DOHH2 (cell line): ENCODE data around the gene GPR157.
A peak's percentile ranks its signal among the peaks of the same experiment; 100 is the strongest.

ENCODE experiments used
- H3F3A ChIP-seq: fragments of 200-600 bp; sonication (generic), shearing (Covaris generic); 2 replicates; pipeline ENCODE4 v1.6.0; 2016; ENCODE audit warnings: antibody characterized with exemption, mild to moderate bottlenecking; ENCODE audit not compliant: control insufficient read depth, insufficient read depth
- H3K27ac ChIP-seq: fragments of 200-600 bp; sonication (generic); 2 replicates; pipeline ENCODE4 v1.5.1; 2014; ENCODE audit warnings: low read depth, mild to moderate bottlenecking, low read length, moderate library complexity
- H3K27me3 ChIP-seq: fragments of 200-600 bp; sonication (generic); 2 replicates; pipeline ENCODE4 v1.6.1; 2014; ENCODE audit warnings: mild to moderate bottlenecking, low read length, mixed read lengths; ENCODE audit not compliant: control insufficient read depth
- H3K36me3 ChIP-seq: fragments of 200-600 bp; sonication (generic); 2 replicates; pipeline ENCODE4 v1.6.1; 2014; ENCODE audit warnings: mild to moderate bottlenecking, low read length, moderate library complexity, mixed read lengths; ENCODE audit not compliant: control insufficient read depth
- H3K4me1 ChIP-seq: fragments of 200-600 bp; sonication (generic); 2 replicates; pipeline ENCODE4 v1.6.1; 2014; ENCODE audit warnings: mild to moderate bottlenecking, low read length, mixed read lengths; ENCODE audit not compliant: control insufficient read depth
- H3K4me2 ChIP-seq: fragments of 200-600 bp; sonication (generic); 2 replicates; pipeline ENCODE4 v1.6.0; 2014; ENCODE audit warnings: mild to moderate bottlenecking, low read length, moderate library complexity
- H3K4me3 ChIP-seq: fragments of 200-600 bp; sonication (generic); 2 replicates; pipeline ENCODE4 v1.5.1; 2014; ENCODE audit warnings: mild to moderate bottlenecking, low read length, mixed read lengths
- H3K79me2 ChIP-seq: fragments of 200-600 bp; sonication (generic); 2 replicates; pipeline ENCODE4 v1.6.1; 2014; ENCODE audit warnings: mild to moderate bottlenecking, low read length, mixed read lengths; ENCODE audit not compliant: control insufficient read depth
- H3K9me2 ChIP-seq: fragments of 200-600 bp; sonication (generic); replicated peaks from 2 replicates; pipeline ENCODE4 v1.6.1; 2014; ENCODE audit warnings: mild to moderate bottlenecking, low read length, mixed read lengths; ENCODE audit not compliant: control insufficient read depth
- H3K9me3 ChIP-seq: fragments of 200-600 bp; sonication (generic); 2 replicates; pipeline ENCODE4 v1.6.1; 2014; ENCODE audit warnings: antibody characterized with exemption, low read length, mixed read lengths; ENCODE audit not compliant: control insufficient read depth, insufficient read depth
- H4K20me1 ChIP-seq: fragments of 200-600 bp; sonication (generic); 2 replicates; pipeline ENCODE4 v1.6.0; 2014; ENCODE audit warnings: low read depth, mild to moderate bottlenecking, antibody characterized with exemption, low read length, moderate library complexity; ENCODE audit not compliant: control insufficient read depth, insufficient read depth
- EZH2phosphoT487 ChIP-seq: fragments of 200-600 bp; sonication (generic); IDR thresholded peaks from 2 replicates; pipeline ENCODE4 v1.6.1; 2017; ENCODE audit warnings: borderline replicate concordance, mild to moderate bottlenecking, antibody characterized with exemption, low read length, moderate library complexity, mixed read lengths
- TF ChIP-seq, protein P1 (sequence below): fragments of 200-600 bp; sonication (generic); IDR thresholded peaks from one replicate; pipeline ENCODE4 v1.5.1; 2014; ENCODE audit warnings: antibody characterized with exemption, mild to moderate bottlenecking, low read depth, low read length; ENCODE audit not compliant: poor library complexity, severe bottlenecking

The GPR157 gene

DNA sequence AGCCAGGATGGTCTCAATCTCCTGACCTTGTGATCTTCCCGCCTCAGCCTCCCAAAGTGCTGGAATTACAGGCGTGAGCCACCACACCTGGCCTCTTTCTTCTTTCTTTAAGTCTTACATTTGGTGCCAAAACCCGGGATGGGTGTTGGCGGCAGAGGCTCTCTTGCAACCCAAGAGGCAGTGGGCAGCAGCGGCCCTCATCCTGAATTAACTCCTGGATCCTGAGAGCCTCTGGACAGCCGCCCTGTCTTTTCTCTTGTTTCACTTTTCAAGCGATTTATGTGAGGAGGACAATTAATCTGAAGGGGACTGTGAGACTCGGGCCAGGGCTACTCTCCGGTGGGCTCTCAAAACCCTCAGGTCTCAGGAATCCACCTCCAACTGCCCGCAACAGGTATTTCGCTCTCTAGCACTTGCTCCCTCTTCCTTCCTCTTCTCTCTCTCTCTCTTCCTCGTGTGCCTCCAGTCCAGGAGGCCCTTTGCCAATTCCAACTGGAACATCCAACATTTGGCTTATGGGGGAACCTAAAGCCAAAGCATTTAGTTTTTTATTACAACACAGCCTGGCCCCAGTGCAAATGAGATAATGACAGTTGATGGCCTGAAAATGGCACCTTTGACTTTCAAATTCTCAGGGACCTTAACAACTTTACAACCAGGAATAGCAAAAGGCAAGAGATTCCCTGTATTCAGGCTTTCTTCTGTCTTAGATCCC is 41.3 kb downstream of the GPR157 start:
- Histone ChIP-seq H3F3A (peaks cover 6% of the 10 kb centered on the region), H3K9me2 (no peaks in the 10 kb centered on the region), H4K20me1 (no peaks in the 10 kb centered on the region), H3K27ac (no peak overlapping the region), H3K9me3 (no peaks in the 10 kb centered on the region), H3K4me1 (peaks cover 48% of the 10 kb centered on the region), H3K79me2 (0 out of 2 replicates have a peak, but pooled peaks cover under 1% of the 10 kb centered on the region), H3K4me3 (no peak overlapping the region), H3K36me3 (no peaks in the 10 kb centered on the region), H3K27me3 (no peaks in the 10 kb centered on the region), H3K4me2 (no peak overlapping the region)
- TF ChIP-seq, protein P1, sequence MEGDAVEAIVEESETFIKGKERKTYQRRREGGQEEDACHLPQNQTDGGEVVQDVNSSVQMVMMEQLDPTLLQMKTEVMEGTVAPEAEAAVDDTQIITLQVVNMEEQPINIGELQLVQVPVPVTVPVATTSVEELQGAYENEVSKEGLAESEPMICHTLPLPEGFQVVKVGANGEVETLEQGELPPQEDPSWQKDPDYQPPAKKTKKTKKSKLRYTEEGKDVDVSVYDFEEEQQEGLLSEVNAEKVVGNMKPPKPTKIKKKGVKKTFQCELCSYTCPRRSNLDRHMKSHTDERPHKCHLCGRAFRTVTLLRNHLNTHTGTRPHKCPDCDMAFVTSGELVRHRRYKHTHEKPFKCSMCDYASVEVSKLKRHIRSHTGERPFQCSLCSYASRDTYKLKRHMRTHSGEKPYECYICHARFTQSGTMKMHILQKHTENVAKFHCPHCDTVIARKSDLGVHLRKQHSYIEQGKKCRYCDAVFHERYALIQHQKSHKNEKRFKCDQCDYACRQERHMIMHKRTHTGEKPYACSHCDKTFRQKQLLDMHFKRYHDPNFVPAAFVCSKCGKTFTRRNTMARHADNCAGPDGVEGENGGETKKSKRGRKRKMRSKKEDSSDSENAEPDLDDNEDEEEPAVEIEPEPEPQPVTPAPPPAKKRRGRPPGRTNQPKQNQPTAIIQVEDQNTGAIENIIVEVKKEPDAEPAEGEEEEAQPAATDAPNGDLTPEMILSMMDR, result no peak
- TF ChIP-seq EZH2phosphoT487, result no peak

DNA sequence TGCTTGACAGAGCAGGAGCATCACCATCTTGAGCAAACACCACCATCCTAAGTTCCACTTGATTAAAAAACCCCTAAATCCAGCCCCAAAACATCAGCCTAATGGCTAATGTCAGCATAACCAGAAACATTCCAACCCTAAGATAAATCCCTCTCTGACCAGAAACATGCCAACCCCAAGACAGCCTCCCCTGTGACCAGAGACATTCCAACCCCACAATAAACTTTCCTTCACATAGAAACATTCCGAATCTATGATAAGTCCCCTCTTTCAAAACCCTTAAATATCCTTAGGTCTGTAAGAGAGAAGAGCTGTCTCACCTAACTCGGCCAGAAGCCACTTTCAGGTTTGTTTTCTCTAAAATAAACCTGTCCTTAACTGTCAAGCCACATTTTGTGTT is 42.1 kb downstream of the GPR157 start:
- Histone ChIP-seq H3F3A (peaks cover 13% of the 10 kb centered on the region), H3K27ac (no peak overlapping the region), H4K20me1 (no peaks in the 10 kb centered on the region), H3K27me3 (no peaks in the 10 kb centered on the region), H3K4me1 (peaks cover 55% of the 10 kb centered on the region), H3K79me2 (0 out of 2 replicates have a peak, but pooled peaks cover 2% of the 10 kb centered on the region), H3K9me2 (no peaks in the 10 kb centered on the region), H3K4me2 (no peak overlapping the region), H3K36me3 (no peaks in the 10 kb centered on the region), H3K9me3 (no peaks in the 10 kb centered on the region), H3K4me3 (no peak overlapping the region)
- TF ChIP-seq, protein P1, result no peak
- TF ChIP-seq EZH2phosphoT487, result no peak

DNA sequence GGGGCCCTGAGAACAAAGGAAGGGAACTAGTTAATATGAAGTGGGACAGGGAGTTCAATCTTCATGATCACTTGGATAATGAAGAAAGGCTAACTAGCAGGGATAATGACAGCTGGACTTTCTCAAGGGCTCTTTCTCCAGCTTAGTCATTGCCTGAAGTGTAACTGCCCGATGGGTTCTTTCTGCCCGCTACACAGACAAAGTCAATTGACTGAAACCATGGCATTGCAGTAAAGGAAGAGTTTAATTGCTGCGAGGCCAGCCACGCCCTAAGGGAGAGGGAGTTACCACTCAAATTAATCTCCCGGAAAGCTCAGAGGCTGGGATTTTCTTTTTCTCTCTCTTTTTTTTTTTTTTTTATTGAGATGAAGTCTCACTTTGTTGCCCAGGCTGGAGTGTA is 42.9 kb downstream of the GPR157 start:
- Histone ChIP-seq H3K4me1 (peaks cover 63% of the 10 kb centered on the region), H3F3A (peaks cover 19% of the 10 kb centered on the region), H3K27me3 (no peaks in the 10 kb centered on the region), H4K20me1 (no peaks in the 10 kb centered on the region), H3K9me3 (no peaks in the 10 kb centered on the region), H3K4me2 (peak overlapping the region; percentile 33; the same call in 1 of the 2 replicates), H3K27ac (no peak overlapping the region), H3K36me3 (no peaks in the 10 kb centered on the region), H3K4me3 (no peak overlapping the region), H3K9me2 (no peaks in the 10 kb centered on the region), H3K79me2 (0 out of 2 replicates have a peak, but pooled peaks cover 2% of the 10 kb centered on the region)
- TF ChIP-seq EZH2phosphoT487, result no peak
- TF ChIP-seq, protein P1, result no peak
